ENCODE measurements around the gene EMCN.

Gene EMCN

GRCh38 chr4:100379583-100380105 is 138.2 kb downstream of the EMCN start:
- no peaks in the 10 kb centered on the region for H3K4me1 ChIP-seq (ENCODE audit: low read length)
- no peaks in the 10 kb centered on the region for H4K20me1 ChIP-seq (ENCODE audit: insufficient read depth, low read length)
- H3K79me2 ChIP-seq (ENCODE audit: low read length) = no peaks in the 10 kb centered on the region
- H2AFZ ChIP-seq (ENCODE audit: low read depth, low read length) = no peak overlapping the region
- no peak overlapping the region for H3K27ac ChIP-seq (ENCODE audit: low read length)
- no peak for TF ChIP-seq EZH2phosphoT487 (IDR thresholded peaks at IDR 0.05; ENCODE audit: low read depth)
- no peak for TF ChIP-seq CTCF (IDR thresholded peaks at IDR 0.05; ENCODE audit: low read depth, low read length)
- no peak overlapping the region for H3K9ac ChIP-seq (ENCODE audit: low read length)
- no peaks in the 10 kb centered on the region for H3K36me3 ChIP-seq (replicated peaks; ENCODE audit: low read depth, low read length)
- no peaks in the 10 kb centered on the region for H3K27me3 ChIP-seq (ENCODE audit: low read depth, low read length)
- no peak overlapping the region for H3K4me2 ChIP-seq (ENCODE audit: low read length)
- H3K9me3 ChIP-seq (ENCODE audit: insufficient read depth, low read length) = no peaks in the 10 kb centered on the region
- no peak overlapping the region for H3K4me3 ChIP-seq (ENCODE audit: low read length)

GRCh38 chr4:100372432-100372831 is 145.4 kb downstream of the EMCN start:
- Histone ChIP-seq H4K20me1 (ENCODE audit: insufficient read depth, low read length) (no peaks in the 10 kb centered on the region), H3K27me3 (ENCODE audit: low read depth, low read length) (no peaks in the 10 kb centered on the region), H3K9me3 (ENCODE audit: insufficient read depth, low read length) (no peaks in the 10 kb centered on the region), H3K36me3 (replicated peaks; ENCODE audit: low read depth, low read length) (no peaks in the 10 kb centered on the region), H3K4me1 (ENCODE audit: low read length) (no peaks in the 10 kb centered on the region), H3K27ac (ENCODE audit: low read length) (no peak overlapping the region), H3K79me2 (ENCODE audit: low read length) (no peaks in the 10 kb centered on the region), H3K4me2 (ENCODE audit: low read length) (no peak overlapping the region), H3K4me3 (ENCODE audit: low read length) (no peak overlapping the region), H3K9ac (ENCODE audit: low read length) (no peak overlapping the region), H2AFZ (ENCODE audit: low read depth, low read length) (no peak overlapping the region)
- TF ChIP-seq EZH2phosphoT487 (IDR thresholded peaks at IDR 0.05; ENCODE audit: low read depth) (no peak), CTCF (IDR thresholded peaks at IDR 0.05; ENCODE audit: low read depth, low read length) (peak; percentile 35)

- H3K27ac ChIP-seq (ENCODE audit: low read length) = no peak overlapping the region
- no peak overlapping the region for H3K4me3 ChIP-seq (ENCODE audit: low read length)
- no peaks in the 10 kb centered on the region for H3K36me3 ChIP-seq (replicated peaks; ENCODE audit: low read depth, low read length)
- no peaks in the 10 kb centered on the region for H3K4me1 ChIP-seq (ENCODE audit: low read length)
- no peaks in the 10 kb centered on the region for H4K20me1 ChIP-seq (ENCODE audit: insufficient read depth, low read length)
- no peak overlapping the region for H2AFZ ChIP-seq (ENCODE audit: low read depth, low read length)
- TF ChIP-seq CTCF (IDR thresholded peaks at IDR 0.05; ENCODE audit: low read depth, low read length) = no peak
- TF ChIP-seq EZH2phosphoT487 (IDR thresholded peaks at IDR 0.05; ENCODE audit: low read depth) = no peak
- no peaks in the 10 kb centered on the region for H3K79me2 ChIP-seq (ENCODE audit: low read length)
- no peak overlapping the region for H3K9ac ChIP-seq (ENCODE audit: low read length)
- H3K27me3 ChIP-seq (ENCODE audit: low read depth, low read length) = no peaks in the 10 kb centered on the region
- H3K4me2 ChIP-seq (ENCODE audit: low read length) = no peak overlapping the region
- H3K9me3 ChIP-seq (ENCODE audit: insufficient read depth, low read length) = no peaks in the 10 kb centered on the region
Measured at GRCh38 chr4:100369871-100370270, 148.0 kb downstream of the EMCN start.

- Histone ChIP-seq H3K9ac (ENCODE audit: low read length) (no peak overlapping the region), H3K4me3 (ENCODE audit: low read length) (no peak overlapping the region), H4K20me1 (ENCODE audit: insufficient read depth, low read length) (no peaks in the 10 kb centered on the region), H3K27ac (ENCODE audit: low read length) (no peak overlapping the region), H3K4me1 (ENCODE audit: low read length) (no peaks in the 10 kb centered on the region), H3K79me2 (ENCODE audit: low read length) (no peaks in the 10 kb centered on the region), H3K9me3 (ENCODE audit: insufficient read depth, low read length) (no peaks in the 10 kb centered on the region), H3K4me2 (ENCODE audit: low read length) (no peak overlapping the region), H3K27me3 (ENCODE audit: low read depth, low read length) (no peaks in the 10 kb centered on the region), H2AFZ (ENCODE audit: low read depth, low read length) (no peak overlapping the region), H3K36me3 (replicated peaks; ENCODE audit: low read depth, low read length) (no peaks in the 10 kb centered on the region)
- TF ChIP-seq EZH2phosphoT487 (IDR thresholded peaks at IDR 0.05; ENCODE audit: low read depth) = no peak
- TF ChIP-seq CTCF (IDR thresholded peaks at IDR 0.05; ENCODE audit: low read depth, low read length) = no peak
Measured at GRCh38 chr4:100367451-100367850, 150.4 kb downstream of the EMCN start.
